Astrocyte (in vitro differentiated cells and primary cell): ENCODE measurements around the gene NHERF2. TPM values are rescaled to one million over a fixed set of nuclear protein-coding genes. Genes with fewer than 3 reads are reported as not detected.
A peak's percentile ranks its signal among the peaks of the same experiment; 100 is the strongest.

Source experiments
- DNase-seq: peaks from one replicate; pipeline ENCODE4 v3.0.0-alpha.2; 2010; ENCODE audit warnings: low read depth
- FAIRE-seq: peaks from 2 replicates; lab custom pipeline; 2011; peaks lifted over from hg19 to GRCh38; lab: Jason Lieb, UNC
- H2AFZ ChIP-seq: 2 replicates; pipeline ENCODE4 v1.6.0; 2012; ENCODE audit warnings: low read depth, low read length, inconsistent platforms
- H3K27ac ChIP-seq: 2 replicates; pipeline ENCODE4 v1.5.1; 2011; ENCODE audit warnings: low read depth, low read length, inconsistent platforms
- H3K27me3 ChIP-seq: 2 replicates; pipeline ENCODE4 v1.6.0; 2011; ENCODE audit warnings: low read length, inconsistent platforms; ENCODE audit not compliant: insufficient read depth
- H3K36me3 ChIP-seq: 2 replicates; pipeline ENCODE4 v1.5.1; 2011; ENCODE audit warnings: low read length, inconsistent platforms; ENCODE audit not compliant: insufficient read depth
- H3K4me1 ChIP-seq: 2 replicates; pipeline ENCODE4 v1.5.1; 2011; ENCODE audit warnings: low read length, inconsistent platforms; ENCODE audit not compliant: insufficient read depth
- H3K4me2 ChIP-seq: 2 replicates; pipeline ENCODE4 v1.6.0; 2012; ENCODE audit warnings: low read length, inconsistent platforms
- H3K4me3 ChIP-seq: 2 replicates; pipeline ENCODE4 v1.5.1; 2011; ENCODE audit warnings: low read depth, mild to moderate bottlenecking, low read length, inconsistent platforms; ENCODE audit not compliant: insufficient read depth
- H3K79me2 ChIP-seq: 2 replicates; pipeline ENCODE4 v1.6.0; 2012; ENCODE audit warnings: mild to moderate bottlenecking, low read length, inconsistent platforms; ENCODE audit not compliant: insufficient read depth
- H3K9ac ChIP-seq: 2 replicates; pipeline ENCODE4 v1.6.0; 2012; ENCODE audit warnings: mild to moderate bottlenecking, low read length, inconsistent platforms
- H3K9me3 ChIP-seq: 2 replicates; pipeline ENCODE4 v1.5.1; 2012; ENCODE audit warnings: low read depth, mild to moderate bottlenecking, low read length, inconsistent platforms; ENCODE audit not compliant: insufficient read depth
- H4K20me1 ChIP-seq: 2 replicates; pipeline ENCODE4 v1.6.0; 2012; ENCODE audit warnings: low read length, inconsistent platforms; ENCODE audit not compliant: insufficient read depth
- H3K27ac Mint-ChIP-seq: one replicate; pipeline ENCODE4 v1.8.0; 2021; ENCODE audit warnings: mild to moderate bottlenecking, mixed read lengths; ENCODE audit not compliant: unreplicated experiment
- H3K27me3 Mint-ChIP-seq: one replicate; pipeline ENCODE4 v1.8.0; 2021; ENCODE audit warnings: low read depth, mixed read lengths; ENCODE audit not compliant: unreplicated experiment
- H3K36me3 Mint-ChIP-seq: one replicate; pipeline ENCODE4 v1.8.0; 2021; ENCODE audit warnings: low read depth, mixed read lengths; ENCODE audit not compliant: unreplicated experiment
- H3K4me1 Mint-ChIP-seq: one replicate; pipeline ENCODE4 v1.8.0; 2021; ENCODE audit warnings: low read depth, mixed read lengths; ENCODE audit not compliant: unreplicated experiment
- H3K4me3 Mint-ChIP-seq: one replicate; pipeline ENCODE4 v1.8.0; 2021; ENCODE audit warnings: mild to moderate bottlenecking, moderate library complexity, mixed read lengths; ENCODE audit not compliant: unreplicated experiment
- H3K9me3 Mint-ChIP-seq: one replicate; pipeline ENCODE4 v1.8.0; 2021; ENCODE audit warnings: mild to moderate bottlenecking, mixed read lengths; ENCODE audit not compliant: unreplicated experiment
- EZH2 ChIP-seq: IDR thresholded peaks from 2 replicates; pipeline ENCODE4 v1.6.1; 2012; ENCODE audit warnings: mild to moderate bottlenecking, low read length, inconsistent platforms; ENCODE audit not compliant: insufficient read depth
- total RNA-seq: library from RNA; stranded (reverse); gene quantifications from 2 replicates; pipeline ENCODE4 v1.2.1, GENCODE V29; 2021
- TF ChIP-seq, protein P1 (sequence below): IDR thresholded peaks from 2 replicates; pipeline ENCODE4 v1.5.1; 2011; ENCODE audit warnings: low read depth, mild to moderate bottlenecking, inconsistent platforms, low read length, moderate library complexity; ENCODE audit not compliant: insufficient read depth

The NHERF2 gene
- total RNA-seq, 1 donor from 2014 or later = 92.5 TPM

DNA sequence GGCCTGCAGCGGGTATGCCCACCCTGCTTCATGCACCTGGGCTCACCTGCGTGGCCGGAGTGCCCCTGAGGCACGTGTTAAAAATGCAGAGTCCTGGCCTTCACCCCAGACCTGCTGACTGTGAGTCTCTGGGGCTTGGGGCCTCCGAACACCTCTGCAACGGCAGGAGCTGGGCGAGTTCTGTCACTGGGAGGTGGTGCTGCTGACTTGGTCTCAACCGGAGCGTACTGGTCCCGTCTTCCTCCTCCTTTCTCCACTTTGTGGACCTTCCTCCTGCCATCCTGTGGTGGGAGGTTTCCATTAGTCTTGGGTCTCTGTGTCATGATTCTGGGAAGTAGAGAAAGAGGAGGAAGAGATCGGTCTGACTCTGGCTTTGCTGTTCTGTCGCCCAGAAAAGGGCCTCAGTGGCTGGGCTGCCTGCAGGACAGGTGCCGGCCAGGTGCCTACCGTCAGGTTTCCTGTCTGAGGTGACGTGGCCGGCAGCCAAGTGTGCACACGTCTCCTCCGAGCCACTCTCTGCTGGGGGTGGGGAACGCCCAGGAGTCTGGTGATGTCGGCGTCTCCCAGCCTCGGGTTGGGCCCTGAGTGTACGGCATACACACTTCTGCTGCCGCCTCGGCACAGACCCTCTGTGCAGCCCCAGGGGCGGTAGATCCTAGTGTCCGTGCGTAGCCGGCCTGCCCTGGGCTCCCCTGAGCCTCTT is 28.0 kb downstream of the NHERF2 start:
- Histone ChIP-seq H3K4me2 (no peak overlapping the region), H3K27ac (no peak overlapping the region), H3K9ac (no peak overlapping the region), H3K4me3 (no peak overlapping the region), H3K4me1 (peaks cover 3% of the 10 kb centered on the region), H3K9me3 (no peaks in the 10 kb centered on the region), H4K20me1 (peaks cover 18% of the 10 kb centered on the region), H3K36me3 (peaks cover 6% of the 10 kb centered on the region), H3K79me2 (no peaks in the 10 kb centered on the region), H2AFZ (no peak overlapping the region), H3K27me3 (no peaks in the 10 kb centered on the region)
- FAIRE-seq = no peak
- Mint-ChIP-seq H3K36me3 (peaks cover 15% of the 10 kb centered on the region), H3K4me3 (no peak overlapping the region), H3K27ac (no peak overlapping the region), H3K4me1 (no peaks in the 10 kb centered on the region), H3K9me3 (no peaks in the 10 kb centered on the region), H3K27me3 (no peaks in the 10 kb centered on the region)
- no peak for TF ChIP-seq EZH2
- TF ChIP-seq, protein P1, sequence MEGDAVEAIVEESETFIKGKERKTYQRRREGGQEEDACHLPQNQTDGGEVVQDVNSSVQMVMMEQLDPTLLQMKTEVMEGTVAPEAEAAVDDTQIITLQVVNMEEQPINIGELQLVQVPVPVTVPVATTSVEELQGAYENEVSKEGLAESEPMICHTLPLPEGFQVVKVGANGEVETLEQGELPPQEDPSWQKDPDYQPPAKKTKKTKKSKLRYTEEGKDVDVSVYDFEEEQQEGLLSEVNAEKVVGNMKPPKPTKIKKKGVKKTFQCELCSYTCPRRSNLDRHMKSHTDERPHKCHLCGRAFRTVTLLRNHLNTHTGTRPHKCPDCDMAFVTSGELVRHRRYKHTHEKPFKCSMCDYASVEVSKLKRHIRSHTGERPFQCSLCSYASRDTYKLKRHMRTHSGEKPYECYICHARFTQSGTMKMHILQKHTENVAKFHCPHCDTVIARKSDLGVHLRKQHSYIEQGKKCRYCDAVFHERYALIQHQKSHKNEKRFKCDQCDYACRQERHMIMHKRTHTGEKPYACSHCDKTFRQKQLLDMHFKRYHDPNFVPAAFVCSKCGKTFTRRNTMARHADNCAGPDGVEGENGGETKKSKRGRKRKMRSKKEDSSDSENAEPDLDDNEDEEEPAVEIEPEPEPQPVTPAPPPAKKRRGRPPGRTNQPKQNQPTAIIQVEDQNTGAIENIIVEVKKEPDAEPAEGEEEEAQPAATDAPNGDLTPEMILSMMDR = no peak
- DNase-seq = no peak

DNA sequence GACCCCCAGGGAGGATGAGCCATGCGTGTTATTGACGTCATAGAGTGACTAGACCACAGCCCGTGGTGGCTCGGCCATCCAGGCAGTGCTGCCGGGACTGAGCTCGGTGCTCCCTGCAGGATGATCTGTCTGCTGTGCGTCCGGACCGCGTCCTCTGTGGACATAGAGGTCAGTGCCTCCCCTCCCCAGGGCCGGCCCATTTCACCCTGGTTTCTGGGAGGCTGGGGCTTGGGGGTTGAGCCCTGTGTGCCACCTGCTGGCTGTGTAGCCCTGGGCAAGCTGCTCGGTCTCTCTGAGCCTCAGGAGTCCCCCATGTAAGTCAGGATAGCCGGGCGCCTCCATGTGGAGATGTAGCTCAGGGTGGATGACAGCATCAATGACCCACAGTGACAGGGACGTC is 29.4 kb downstream of the NHERF2 start:
- Mint-ChIP-seq H3K4me1 (no peaks in the 10 kb centered on the region), H3K9me3 (no peaks in the 10 kb centered on the region), H3K27me3 (no peaks in the 10 kb centered on the region), H3K4me3 (no peak overlapping the region), H3K27ac (peak overlapping the region; percentile 34), H3K36me3 (peaks cover 15% of the 10 kb centered on the region)
- H3K27ac ChIP-seq = no peak overlapping the region
- H3K4me1 ChIP-seq = peaks cover 3% of the 10 kb centered on the region
- H3K4me2 ChIP-seq = no peak overlapping the region
- H2AFZ ChIP-seq = no peak overlapping the region
- no peaks in the 10 kb centered on the region for H3K27me3 ChIP-seq
- DNase-seq = no peak
- no peak for TF ChIP-seq EZH2
- TF ChIP-seq, protein P1 = no peak
- H3K9ac ChIP-seq = no peak overlapping the region
- H4K20me1 ChIP-seq = peaks cover 24% of the 10 kb centered on the region
- no peak for FAIRE-seq
- H3K4me3 ChIP-seq = no peak overlapping the region
- no peaks in the 10 kb centered on the region for H3K9me3 ChIP-seq
- H3K79me2 ChIP-seq = no peaks in the 10 kb centered on the region
- H3K36me3 ChIP-seq = peaks cover 6% of the 10 kb centered on the region

DNA sequence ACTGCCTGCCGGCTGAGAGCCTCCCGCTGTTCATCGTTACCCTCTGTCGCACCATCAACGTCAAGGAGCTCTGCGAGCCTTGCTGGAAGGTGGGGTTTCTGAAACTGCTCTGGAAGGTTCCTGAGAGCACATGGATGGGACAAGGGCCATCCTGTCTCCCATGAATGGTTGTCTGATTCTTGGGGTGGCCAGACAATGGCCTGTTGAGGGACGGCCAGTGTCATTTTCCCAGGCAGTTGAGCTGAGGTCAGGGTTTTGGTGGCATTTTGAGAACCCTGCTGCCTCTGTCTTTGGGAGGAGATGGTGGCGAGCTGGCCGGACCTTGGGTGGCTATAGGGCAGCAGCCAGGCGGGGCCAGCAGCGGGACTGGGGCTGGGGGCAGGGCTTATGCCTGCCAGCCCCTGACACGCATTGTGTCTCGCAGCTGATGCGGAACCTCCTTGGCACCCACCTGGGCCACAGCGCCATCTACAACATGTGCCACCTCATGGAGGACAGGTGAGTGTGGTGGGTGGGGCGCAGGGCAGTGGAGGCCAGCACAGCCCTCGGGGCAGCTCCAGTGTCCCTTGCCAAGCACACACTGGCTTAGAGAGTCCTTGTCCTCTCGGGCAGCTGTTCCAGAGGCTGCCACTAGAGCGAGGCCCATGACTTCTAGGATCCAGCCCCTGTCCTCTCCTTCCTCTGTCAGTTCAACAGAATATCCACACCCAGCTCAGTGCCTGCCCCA is 30.1 kb downstream of the NHERF2 start:
- H3K4me3 Mint-ChIP-seq = no peak overlapping the region

More for the DNA sequence above, 30.1 kb downstream of the NHERF2 start:
- FAIRE-seq = no peak
- Histone ChIP-seq H3K27me3 (no peaks in the 10 kb centered on the region), H3K36me3 (peaks cover 6% of the 10 kb centered on the region), H3K4me2 (no peak overlapping the region), H3K4me3 (no peak overlapping the region), H2AFZ (no peak overlapping the region), H3K79me2 (no peaks in the 10 kb centered on the region), H3K9me3 (no peaks in the 10 kb centered on the region), H4K20me1 (peaks cover 24% of the 10 kb centered on the region), H3K9ac (no peak overlapping the region), H3K27ac (no peak overlapping the region), H3K4me1 (peaks cover 3% of the 10 kb centered on the region)
- no peak overlapping the region for H3K27ac Mint-ChIP-seq
- H3K4me1 Mint-ChIP-seq = no peaks in the 10 kb centered on the region
- H3K9me3 Mint-ChIP-seq = no peaks in the 10 kb centered on the region
- TF ChIP-seq, protein P1 = no peak
- no peak for TF ChIP-seq EZH2
- DNase-seq = no peak
- H3K27me3 Mint-ChIP-seq = no peaks in the 10 kb centered on the region
- peaks cover 11% of the 10 kb centered on the region for H3K36me3 Mint-ChIP-seq
